K562 (cell line): ENCODE data around the gene ANO4. TPM values are rescaled to one million over a fixed set of nuclear protein-coding genes. Genes with fewer than 3 reads are reported as not detected.

ENCODE experiments used
- AFF1 ChIP-seq, 2 experiments: fragments of 450-650 bp; IDR thresholded peaks; 2 replicates each; pipeline ENCODE4 v1.6.1; 2018; ENCODE audit warnings: mild to moderate bottlenecking in 2 of 2, low read depth in 1 of 2; ENCODE audit not compliant: partially characterized antibody in 2 of 2
- FOXM1 ChIP-seq, 2 experiments: fragments of 450-650 bp in 1 of 2; sonication (generic) in 1 of 2; formaldehyde crosslinking in 1 of 2; IDR thresholded peaks; 2 replicates each; pipeline versions ENCODE4 v1.6.1 to v1.9.0; 2017 to 2022; ENCODE audit warnings: low read depth in 2 of 2, mild to moderate bottlenecking in 2 of 2, missing genetic modification reagents in 1 of 2, moderate library complexity in 1 of 2
- HDAC2 ChIP-seq: fragments of 450-650 bp; IDR thresholded peaks from 2 replicates; pipeline ENCODE4 v1.6.1; 2016; ENCODE audit warnings: mild to moderate bottlenecking
- HMGXB4 ChIP-seq: sonication (generic); formaldehyde crosslinking; IDR thresholded peaks from 2 replicates; pipeline ENCODE4 v1.8.1; 2023; ENCODE audit warnings: mild to moderate bottlenecking, missing genetic modification reagents
- RAD21 ChIP-seq, 2 experiments: fragments of 250-450 bp in 1 of 2; fragments of 450-650 bp in 1 of 2; sonication (Bioruptor Pico) in 1 of 2; formaldehyde crosslinking in 1 of 2; IDR thresholded peaks in 1 of 2; conservative IDR thresholded peaks in 1 of 2; 2 replicates each; pipeline versions ENCODE4 v1.4.0 to v1.8.0; 2020 to 2022; ENCODE audit warnings: mild to moderate bottlenecking in 2 of 2, moderate library complexity in 1 of 2
- ZKSCAN1 ChIP-seq: fragments of 150-350 bp; IDR thresholded peaks from 2 replicates; pipeline ENCODE4 v1.6.1; 2016; ENCODE audit warnings: low read depth, low read length
- polyA plus RNA-seq, 8 experiments: library from polyadenylated mRNA; depleted of rRNA in 4 of 8; stranded (reverse) in 5 of 8; unstranded in 3 of 8; fragments of >200 nt; fragmentation: Nextera tagmentation in 2 of 8; fragmentation: Illumina TruSeq in 1 of 8; extraction: Ambion mirVana in 2 of 8; extraction: Trizol in 1 of 8; gene quantifications; 2 replicates each; pipeline versions ENCODE4 v1.2.1 to v1.2.3, GENCODE V29; 2011 to 2014; ENCODE audit warnings: inconsistent platforms in 1 of 8, missing spikeins in 1 of 8
- total RNA-seq, 7 experiments: library from RNA; depleted of rRNA in 6 of 7; stranded (reverse); fragments of >200 nt in 6 of 7; fragmentation: Illumina TruSeq in 2 of 7; extraction: Trizol in 2 of 7; gene quantifications; 2 replicates each; pipeline versions ENCODE4 v1.2.1 to v1.2.3, GENCODE V29; 2011 to 2021; ENCODE audit warnings: low replicate concordance in 1 of 7
- TF ChIP-seq, protein P1 (sequence below): fragments of 450-650 bp; IDR thresholded peaks from 2 replicates; pipeline ENCODE4 v1.6.1; 2016; ENCODE audit warnings: mild to moderate bottlenecking, moderate library complexity

ANO4 gene
- total and polyA plus RNA-seq, 9 of the 15 experiments (the other 6 are each of a cell fraction or from before 2014, with no cell fraction given): not detected

- TF ChIP-seq, protein P1, sequence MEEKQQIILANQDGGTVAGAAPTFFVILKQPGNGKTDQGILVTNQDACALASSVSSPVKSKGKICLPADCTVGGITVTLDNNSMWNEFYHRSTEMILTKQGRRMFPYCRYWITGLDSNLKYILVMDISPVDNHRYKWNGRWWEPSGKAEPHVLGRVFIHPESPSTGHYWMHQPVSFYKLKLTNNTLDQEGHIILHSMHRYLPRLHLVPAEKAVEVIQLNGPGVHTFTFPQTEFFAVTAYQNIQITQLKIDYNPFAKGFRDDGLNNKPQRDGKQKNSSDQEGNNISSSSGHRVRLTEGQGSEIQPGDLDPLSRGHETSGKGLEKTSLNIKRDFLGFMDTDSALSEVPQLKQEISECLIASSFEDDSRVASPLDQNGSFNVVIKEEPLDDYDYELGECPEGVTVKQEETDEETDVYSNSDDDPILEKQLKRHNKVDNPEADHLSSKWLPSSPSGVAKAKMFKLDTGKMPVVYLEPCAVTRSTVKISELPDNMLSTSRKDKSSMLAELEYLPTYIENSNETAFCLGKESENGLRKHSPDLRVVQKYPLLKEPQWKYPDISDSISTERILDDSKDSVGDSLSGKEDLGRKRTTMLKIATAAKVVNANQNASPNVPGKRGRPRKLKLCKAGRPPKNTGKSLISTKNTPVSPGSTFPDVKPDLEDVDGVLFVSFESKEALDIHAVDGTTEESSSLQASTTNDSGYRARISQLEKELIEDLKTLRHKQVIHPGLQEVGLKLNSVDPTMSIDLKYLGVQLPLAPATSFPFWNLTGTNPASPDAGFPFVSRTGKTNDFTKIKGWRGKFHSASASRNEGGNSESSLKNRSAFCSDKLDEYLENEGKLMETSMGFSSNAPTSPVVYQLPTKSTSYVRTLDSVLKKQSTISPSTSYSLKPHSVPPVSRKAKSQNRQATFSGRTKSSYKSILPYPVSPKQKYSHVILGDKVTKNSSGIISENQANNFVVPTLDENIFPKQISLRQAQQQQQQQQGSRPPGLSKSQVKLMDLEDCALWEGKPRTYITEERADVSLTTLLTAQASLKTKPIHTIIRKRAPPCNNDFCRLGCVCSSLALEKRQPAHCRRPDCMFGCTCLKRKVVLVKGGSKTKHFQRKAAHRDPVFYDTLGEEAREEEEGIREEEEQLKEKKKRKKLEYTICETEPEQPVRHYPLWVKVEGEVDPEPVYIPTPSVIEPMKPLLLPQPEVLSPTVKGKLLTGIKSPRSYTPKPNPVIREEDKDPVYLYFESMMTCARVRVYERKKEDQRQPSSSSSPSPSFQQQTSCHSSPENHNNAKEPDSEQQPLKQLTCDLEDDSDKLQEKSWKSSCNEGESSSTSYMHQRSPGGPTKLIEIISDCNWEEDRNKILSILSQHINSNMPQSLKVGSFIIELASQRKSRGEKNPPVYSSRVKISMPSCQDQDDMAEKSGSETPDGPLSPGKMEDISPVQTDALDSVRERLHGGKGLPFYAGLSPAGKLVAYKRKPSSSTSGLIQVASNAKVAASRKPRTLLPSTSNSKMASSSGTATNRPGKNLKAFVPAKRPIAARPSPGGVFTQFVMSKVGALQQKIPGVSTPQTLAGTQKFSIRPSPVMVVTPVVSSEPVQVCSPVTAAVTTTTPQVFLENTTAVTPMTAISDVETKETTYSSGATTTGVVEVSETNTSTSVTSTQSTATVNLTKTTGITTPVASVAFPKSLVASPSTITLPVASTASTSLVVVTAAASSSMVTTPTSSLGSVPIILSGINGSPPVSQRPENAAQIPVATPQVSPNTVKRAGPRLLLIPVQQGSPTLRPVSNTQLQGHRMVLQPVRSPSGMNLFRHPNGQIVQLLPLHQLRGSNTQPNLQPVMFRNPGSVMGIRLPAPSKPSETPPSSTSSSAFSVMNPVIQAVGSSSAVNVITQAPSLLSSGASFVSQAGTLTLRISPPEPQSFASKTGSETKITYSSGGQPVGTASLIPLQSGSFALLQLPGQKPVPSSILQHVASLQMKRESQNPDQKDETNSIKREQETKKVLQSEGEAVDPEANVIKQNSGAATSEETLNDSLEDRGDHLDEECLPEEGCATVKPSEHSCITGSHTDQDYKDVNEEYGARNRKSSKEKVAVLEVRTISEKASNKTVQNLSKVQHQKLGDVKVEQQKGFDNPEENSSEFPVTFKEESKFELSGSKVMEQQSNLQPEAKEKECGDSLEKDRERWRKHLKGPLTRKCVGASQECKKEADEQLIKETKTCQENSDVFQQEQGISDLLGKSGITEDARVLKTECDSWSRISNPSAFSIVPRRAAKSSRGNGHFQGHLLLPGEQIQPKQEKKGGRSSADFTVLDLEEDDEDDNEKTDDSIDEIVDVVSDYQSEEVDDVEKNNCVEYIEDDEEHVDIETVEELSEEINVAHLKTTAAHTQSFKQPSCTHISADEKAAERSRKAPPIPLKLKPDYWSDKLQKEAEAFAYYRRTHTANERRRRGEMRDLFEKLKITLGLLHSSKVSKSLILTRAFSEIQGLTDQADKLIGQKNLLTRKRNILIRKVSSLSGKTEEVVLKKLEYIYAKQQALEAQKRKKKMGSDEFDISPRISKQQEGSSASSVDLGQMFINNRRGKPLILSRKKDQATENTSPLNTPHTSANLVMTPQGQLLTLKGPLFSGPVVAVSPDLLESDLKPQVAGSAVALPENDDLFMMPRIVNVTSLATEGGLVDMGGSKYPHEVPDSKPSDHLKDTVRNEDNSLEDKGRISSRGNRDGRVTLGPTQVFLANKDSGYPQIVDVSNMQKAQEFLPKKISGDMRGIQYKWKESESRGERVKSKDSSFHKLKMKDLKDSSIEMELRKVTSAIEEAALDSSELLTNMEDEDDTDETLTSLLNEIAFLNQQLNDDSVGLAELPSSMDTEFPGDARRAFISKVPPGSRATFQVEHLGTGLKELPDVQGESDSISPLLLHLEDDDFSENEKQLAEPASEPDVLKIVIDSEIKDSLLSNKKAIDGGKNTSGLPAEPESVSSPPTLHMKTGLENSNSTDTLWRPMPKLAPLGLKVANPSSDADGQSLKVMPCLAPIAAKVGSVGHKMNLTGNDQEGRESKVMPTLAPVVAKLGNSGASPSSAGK: no peak
- no peak for TF ChIP-seq HDAC2
- no peak for TF ChIP-seq ZKSCAN1
- no peak for TF ChIP-seq FOXM1 (IDR thresholded peaks at IDR 0.05; ENCODE audit: low read depth)
- no peak for TF ChIP-seq FOXM1 (CRISPR knock-in tag; IDR thresholded peaks at IDR 0.05; ENCODE audit: low read depth)
- no peak for TF ChIP-seq AFF1 (IDR thresholded peaks at IDR 0.05; ENCODE audit: low read depth in 1 of 2, partially characterized antibody in 2 of 2)
- TF ChIP-seq RAD21 (CRISPR knock-in tag; conservative IDR thresholded peaks at IDR 0.05 in 1 of 2, IDR thresholded peaks at IDR 0.05 in 1 of 2): peak in 1 of 2 experiments; percentile 25; a peak in 1 of 4 replicates
- no peak for TF ChIP-seq HMGXB4 (CRISPR knock-in tag)
These were observed 193.3 kb downstream of the ANO4 start (continued) for GRCh38 chr12:100987552-100988521.
